CD4-positive, alpha-beta T cell treated with Interleukin-1 beta for 1 hour (primary cell): ENCODE results near the gene DMXL1.
"Not testable (repeated sequence)": the region's sequence is repeated elsewhere in the genome, so short reads cannot be mapped to it uniquely, and the experiment has no call there.

Experiments used
- DNase-seq, 2 donors: peaks; one replicate each; pipeline ENCODE4 v3.0.0-alpha.2; 2020 to 2022

Gene DMXL1

GRCh38 chr5:119218830-119219782 is 148.2 kb downstream of the DMXL1 start:
- DNase-seq = no peak

GRCh38 chr5:119220576-119221197 is 149.8 kb downstream of the DMXL1 start:
- no peak for DNase-seq

DNA sequence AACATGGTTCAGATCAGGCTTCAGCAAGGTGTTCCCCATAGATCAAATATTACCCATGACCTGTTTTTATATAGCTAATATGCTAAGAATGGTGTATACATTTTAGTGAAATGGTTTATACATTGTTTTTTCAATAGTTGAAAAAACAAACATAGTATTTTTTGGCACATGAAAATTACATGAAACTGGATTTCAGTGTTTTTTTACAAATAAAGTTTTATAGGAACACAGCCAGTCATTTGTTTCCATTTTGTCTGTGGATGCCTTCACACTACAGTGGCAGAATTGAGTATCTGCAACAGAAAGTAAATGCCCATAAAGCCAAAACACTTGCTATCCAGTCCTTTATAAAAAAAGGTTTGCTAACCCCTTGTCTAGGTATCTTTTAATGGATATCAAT is 150.4 kb downstream of the DMXL1 start:
- no peak for DNase-seq

- no peak for DNase-seq
These were observed 159.1 kb downstream of the DMXL1 start for GRCh38 chr5:119229950-119230349.

DNA sequence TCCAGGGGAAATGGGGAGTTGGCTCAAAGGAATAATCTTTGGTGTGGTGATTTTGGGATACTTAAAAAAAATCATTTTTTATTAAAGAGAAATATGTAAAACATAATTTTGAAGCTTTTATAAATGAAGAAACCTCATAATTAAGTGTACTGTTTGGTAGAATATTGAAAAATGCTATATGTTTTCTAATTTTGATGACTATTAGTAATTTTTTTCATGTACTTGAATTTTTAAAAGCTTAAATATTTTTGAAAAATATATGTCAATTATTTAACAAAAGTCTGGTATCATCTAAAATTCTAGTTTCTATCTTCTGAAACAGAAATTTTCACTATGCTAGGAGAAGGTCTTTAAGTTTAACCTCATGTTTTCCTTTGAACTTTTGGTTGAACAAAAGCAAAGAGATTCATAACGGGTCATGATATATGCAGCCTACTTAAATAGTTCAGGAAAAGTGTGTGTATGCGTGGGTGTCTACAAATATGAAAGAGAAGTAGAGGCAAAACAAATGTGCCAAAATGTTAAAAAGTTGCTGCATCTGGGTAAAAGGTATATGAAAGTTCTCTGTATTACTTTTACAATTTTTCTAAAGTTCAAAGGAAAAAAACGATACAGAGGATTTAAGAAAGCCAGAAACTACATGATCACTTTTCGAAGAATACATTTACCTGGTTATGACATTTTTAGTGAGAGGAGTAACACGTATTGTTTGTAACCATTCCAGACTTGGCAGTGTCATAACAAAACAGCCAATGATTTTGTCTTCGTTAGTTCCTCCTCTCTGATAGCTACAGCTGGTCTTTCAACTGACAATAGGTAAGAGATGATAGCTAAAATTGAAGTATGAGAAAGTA is 167.6 kb downstream of the DMXL1 start:
- no peak for DNase-seq

GRCh38 chr5:119239119-119239417 is 168.2 kb downstream of the DMXL1 start:
- DNase-seq = no peak

DNA sequence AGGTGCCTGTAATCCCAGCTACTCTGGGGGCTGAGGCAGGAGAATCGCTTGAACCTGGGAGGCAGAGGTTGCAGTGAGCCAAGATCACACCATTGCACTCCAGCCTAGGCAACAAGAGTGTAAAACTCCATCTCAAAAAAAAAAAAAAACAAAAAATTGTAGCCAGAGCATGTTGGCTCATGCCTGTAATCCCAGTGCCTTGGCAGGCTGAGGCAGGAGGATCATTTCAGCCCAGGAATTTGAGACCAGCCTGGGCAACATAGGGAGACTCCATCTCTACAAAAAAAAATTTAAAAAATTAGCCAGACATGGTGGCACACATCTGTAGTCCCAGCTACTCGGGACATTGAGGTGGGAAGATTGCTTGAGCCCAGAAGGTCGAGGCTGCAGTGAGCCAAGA is 168.9 kb downstream of the DMXL1 start:
- DNase-seq = not testable (repeated sequence)

DNA sequence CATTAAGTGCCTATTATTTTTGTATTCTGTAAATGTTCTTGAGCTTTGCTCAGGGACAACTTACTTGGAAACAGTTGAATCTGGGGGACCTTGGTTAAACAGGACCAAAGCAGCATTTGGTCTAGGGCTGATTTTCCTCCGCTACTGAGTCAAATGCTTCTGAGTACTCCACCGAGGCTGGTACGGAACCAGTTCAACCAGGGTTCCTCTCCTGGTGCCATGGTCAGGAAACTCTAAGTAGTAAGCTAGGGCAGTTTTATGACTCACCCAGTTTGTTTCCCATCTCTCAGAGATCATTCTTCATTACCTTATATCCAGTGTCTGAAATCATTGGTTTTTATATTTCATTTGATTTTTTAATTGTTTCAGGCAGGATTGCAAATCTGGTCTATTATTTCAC is 173.0 kb downstream of the DMXL1 start:
- DNase-seq = no peak

- DNase-seq = no peak
These were observed 180.3 kb downstream of the DMXL1 start for GRCh38 chr5:119250946-119251901.

DNA sequence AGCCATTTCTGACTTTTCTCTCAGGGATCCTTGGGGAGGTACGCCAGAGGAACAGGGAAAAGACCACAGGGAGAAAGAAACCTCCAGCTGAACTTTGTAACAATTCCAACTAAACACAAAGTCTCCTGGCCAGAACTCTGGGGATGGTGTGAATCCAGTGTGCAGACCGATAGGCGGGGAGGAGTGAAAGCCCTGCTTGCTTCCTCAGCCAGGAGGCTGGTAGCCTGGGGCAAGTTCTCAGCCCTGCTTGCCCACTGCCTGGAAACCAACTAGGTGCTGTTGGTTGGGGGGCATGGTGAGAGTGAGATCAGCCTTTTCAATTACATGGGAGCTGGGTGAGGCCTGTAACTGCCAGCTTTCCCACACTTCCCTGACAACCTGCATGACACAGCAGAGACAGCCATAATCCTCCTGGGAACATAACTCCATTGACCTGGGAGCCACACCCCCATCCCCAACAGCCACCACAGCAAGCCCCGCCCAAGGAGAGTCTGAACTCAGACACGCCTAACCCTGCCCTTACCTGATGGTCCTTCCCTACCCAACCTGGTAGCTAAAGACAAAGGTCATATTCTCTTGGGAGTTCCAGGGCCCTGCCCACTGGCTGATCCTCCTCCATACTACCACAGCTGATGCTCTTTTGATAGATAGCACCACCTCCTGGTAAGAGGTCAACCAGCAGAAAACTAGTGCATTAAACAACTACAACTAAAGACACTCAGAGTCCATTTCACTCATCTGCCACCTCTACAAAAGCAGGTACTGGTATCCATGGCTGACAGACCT is 184.9 kb downstream of the DMXL1 start:
- peak in 1 of 2 donors; percentile 35 for DNase-seq

- no peak for DNase-seq
These were observed 186.7 kb downstream of the DMXL1 start for GRCh38 chr5:119257613-119258012.

DNA sequence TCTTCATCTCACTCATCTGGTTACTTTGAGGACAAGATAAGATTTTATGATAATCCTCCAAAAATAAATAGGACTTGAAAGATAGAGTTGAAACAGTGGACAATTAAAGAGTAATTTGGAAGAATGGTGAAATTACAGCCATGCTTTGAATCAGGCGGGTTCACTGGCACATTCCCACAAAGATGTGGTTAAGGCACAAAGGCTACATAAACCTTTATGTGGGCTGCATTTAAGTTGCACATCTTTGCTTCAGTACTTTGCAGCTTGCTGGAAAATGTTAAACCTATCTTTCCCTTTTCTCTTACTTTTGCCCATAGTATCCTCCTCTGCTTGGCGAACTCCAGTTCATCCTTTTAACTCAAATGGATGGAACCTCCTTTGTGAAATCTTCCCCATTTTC is 192.8 kb downstream of the DMXL1 start:
- DNase-seq = no peak

- DNase-seq = no peak
These were observed 193.3 kb downstream of the DMXL1 start for GRCh38 chr5:119264186-119264585.

DNA sequence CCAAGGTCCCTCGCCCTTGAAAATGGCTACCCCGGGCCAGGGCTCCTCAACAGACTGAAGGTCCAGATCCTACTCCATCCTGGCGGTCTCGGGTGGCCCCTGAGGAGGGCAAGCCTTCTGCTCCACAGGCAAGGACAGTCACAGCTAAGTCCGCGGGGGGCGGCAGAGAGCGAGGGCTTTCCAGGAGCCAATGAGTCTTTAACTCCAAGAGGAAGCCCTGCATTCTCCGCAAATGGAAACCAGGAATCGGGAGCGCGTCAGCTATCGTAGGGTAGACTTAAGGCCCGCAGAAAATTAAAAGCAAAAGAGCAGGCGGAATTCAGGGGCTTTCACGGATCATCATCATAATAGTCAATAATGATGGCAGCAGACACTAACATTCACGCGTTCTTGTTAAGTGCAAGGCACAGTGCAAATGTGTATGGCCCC is 197.1 kb downstream of the DMXL1 start:
- peak; percentile 89 to 92 for DNase-seq

DNA sequence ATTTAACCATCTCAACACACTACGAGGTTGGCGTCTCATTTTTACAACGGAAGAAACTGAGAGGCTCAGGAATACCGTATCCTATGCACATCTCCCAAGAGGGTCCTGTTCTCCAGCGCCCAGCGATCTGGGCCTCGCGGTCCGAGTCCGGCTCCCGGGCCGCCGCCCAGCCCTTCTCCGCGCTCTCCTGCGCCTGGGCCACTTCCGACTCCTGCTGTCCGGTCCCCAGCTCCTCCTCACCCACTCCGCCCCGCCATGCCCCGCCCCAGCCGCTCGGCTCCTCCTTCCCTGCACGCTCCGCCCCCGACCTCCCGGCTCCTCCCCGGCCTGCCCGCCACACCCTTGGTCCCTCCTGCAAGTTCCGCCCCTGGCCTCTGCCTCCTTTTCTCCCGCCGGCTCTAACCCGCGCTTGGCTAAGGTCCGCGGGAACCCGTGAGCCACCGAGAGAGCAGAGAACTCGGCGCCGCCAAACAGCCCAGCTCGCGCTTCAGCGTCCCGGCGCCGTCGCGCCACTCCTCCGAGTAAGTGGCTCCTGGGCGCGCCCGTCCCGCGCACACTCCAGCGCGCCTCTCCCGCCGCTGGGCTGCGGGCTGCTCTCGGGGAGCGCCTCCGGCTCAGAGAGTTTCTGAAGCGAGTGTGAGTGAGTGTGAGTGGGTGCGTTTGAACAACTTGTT is 197.6 kb downstream of the DMXL1 start:
- peak; percentile 93 to 94 for DNase-seq

GRCh38 chr5:119269061-119269944 is 198.4 kb downstream of the DMXL1 start:
- DNase-seq = peak; percentile 43 to 53

GRCh38 chr5:119270121-119270565 is 199.3 kb downstream of the DMXL1 start:
- DNase-seq = no peak

- DNase-seq = no peak
These were observed 200.3 kb downstream of the DMXL1 start for GRCh38 chr5:119270960-119271757.
